DMS114 treated with DMSO at 0.1 percent for 48 hours (cell line): Measurements from ENCODE around the gene SH3D21.
A peak's percentile ranks its signal among the peaks of the same experiment; 100 is the strongest.

ENCODE experiments used
- DNase-seq: peaks from one replicate; lab custom pipeline; 2025; ENCODE audit not compliant: unreplicated experiment; lab: John Stamatoyannopoulos, UW

Gene SH3D21

DNA sequence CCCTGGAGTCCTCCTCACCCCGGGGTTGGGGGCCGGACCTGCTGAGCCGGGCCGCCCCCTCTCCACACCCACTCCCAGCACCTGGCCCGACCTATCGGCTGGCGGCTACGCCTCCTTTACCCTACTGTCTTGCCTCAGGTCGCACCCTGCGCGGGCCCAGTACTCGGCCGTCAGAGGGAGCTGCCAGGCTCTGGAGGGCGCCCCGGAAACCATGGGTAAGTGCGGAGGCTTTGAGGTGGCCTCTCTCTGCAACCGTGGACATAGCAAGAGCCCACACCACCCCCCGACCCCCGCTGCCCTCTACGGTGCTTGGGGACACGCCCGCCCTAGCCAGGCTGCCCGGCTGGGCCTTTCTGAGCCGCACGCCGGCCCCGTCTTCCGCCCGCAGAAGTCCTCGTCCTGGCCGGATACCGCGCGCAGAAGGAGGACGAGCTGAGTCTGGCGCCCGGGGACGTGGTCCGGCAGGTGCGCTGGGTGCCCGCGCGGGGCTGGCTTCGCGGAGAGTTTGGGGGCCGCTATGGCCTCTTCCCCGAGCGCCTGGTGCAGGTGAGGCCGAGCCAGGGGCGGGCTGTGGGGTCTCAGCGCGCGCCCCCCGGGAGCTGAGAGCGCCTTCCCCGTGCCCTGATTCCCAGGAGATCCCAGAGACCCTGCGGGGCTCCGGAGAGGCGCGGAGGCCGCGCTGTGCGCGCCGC, at the start of gene SH3D21:
TSS of gene SH3D21 (plus strand) at position 159 of the 692 bp plus-strand sequence. CDS start at position 212, 53 bp downstream.
- peak; percentile 47 for DNase-seq

DNA sequence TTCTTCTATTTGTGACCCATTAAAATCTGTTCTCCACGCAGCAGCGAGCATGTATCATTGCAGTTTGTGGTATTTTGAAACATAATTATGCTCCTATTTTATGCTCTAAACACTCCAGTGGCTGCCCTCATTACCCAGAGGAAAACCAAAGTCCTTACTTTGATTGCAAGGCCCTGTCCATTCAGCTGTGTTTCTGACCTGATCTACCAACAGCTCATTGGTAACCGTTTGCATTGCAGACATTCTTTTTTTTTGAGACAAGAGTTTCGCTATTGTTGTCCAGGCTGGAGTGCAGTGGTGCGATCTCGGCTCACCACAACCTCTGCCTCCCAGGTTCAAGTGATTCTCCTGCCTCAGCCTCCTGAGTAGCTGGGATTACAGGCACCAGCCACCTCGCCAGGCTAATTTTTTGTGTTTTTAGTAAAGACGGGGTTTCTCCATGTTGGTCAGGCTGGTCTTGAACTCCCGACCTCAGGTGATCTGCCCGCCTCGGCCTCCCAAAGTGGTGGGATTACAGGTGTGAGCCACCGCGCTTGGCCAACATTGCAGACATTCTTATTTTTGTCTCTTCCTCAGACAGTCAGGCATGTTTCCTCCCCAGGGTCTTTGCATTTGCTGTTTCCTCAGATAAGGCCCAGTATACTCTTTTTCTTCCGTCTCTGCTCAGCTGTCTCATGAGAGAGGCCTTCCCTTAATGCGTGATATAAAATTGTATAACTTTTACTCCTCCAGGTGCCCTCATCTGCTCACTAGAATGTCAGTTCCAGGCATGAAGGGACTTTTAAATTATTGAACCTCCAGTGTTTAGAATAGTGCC, 49.4 kb upstream of the SH3D21 start:
- DNase-seq: no peak

GRCh38 chr1:36257375-36257767, 48.8 kb upstream of the SH3D21 start:
- no peak for DNase-seq

GRCh38 chr1:36258960-36259344, 47.2 kb upstream of the SH3D21 start:
- DNase-seq: no peak

- DNase-seq: no peak
Observed at GRCh38 chr1:36268981-36269380, 37.2 kb upstream of the SH3D21 start.

DNA sequence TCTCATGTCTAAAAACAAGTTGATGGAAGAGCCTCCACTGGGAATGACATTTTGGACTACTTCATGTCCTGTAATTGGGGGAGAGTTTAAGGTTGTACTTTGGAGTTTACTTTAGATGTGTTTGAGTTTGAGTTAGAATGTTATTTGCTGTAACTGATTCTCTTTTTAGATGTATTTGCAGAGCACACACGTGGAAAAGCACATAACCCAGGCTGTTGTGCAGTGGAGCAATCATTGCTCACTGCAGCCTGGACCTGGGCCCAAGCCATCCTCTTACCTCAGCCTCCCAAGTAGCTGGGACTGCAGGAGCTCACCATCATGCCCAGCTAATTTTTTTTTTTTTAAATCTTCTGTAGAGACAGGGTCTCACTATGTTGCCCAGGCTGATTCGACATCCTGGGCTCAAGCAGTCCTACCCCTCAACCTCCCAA, 36.7 kb upstream of the SH3D21 start:
- DNase-seq: no peak

GRCh38 chr1:36273024-36273423, 33.1 kb upstream of the SH3D21 start:
- no peak for DNase-seq

GRCh38 chr1:36274201-36274600, 32.0 kb upstream of the SH3D21 start:
- DNase-seq: no peak

GRCh38 chr1:36276688-36277087, 29.5 kb upstream of the SH3D21 start:
- DNase-seq: no peak

GRCh38 chr1:36279110-36279788, 26.9 kb upstream of the SH3D21 start:
- DNase-seq: no peak

DNA sequence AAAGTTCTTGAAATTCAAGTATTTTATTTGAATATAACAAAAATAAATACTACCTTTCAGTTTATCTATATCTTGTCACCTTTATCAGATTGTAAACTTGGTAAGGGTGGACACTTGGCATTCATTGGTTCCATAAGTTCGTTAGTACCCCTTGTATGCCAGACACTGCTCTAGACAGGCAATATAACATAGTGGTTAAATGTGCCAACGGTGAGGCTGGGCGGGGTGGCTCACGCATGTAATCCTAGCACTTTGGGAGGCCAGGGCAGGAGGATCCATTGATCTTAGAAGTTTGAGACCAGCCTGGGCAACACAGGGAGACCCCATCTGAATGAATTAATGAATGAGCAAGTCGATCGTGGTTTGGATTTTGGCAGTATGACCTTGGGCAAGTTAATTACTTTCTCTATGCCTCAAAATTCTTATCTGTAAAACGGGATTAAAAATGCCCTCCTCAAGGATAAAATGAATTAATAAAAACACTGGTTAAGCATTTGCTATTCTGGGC, 26.3 kb upstream of the SH3D21 start:
- no peak for DNase-seq

DNA sequence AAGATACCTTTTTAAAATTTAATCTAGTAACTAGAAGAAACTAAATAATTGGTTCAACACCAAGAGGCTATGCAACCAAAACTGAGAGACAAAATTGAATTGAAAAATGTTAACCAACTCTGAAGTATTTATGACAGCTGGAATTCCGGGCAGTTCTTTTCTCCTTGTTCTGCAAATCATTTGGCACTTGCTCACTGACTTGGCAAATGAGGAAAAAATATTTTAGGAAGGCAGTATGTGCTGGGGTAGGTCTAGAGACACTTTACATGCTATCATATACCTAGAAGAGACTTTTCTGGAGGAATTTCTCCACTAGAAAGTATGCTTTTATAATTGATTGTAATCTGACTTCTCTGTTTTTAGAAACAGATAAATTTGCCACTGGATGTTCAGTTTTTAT, 22.1 kb upstream of the SH3D21 start:
- DNase-seq: no peak

DNA sequence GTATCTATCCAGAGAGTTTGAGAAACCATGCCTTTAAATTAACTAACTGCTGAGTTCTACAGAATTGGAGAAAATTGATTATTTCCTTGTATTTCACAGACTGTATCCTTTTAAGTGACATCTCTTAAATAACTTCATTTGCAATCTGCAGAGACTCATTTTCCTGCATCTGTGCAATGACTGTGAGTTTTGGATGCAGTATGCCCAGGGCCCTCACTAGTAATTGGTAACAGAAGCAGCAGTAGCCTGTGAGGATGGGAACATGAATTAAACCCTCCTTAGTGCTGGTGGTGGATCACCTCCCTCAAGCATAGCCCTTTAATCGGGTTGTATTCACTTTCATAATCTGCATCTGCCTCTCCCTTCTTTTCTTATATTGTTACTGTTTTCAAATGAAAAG, 21.7 kb upstream of the SH3D21 start:
- DNase-seq: no peak

GRCh38 chr1:36285443-36286101, 20.6 kb upstream of the SH3D21 start:
- peak; percentile 76 for DNase-seq

GRCh38 chr1:36286802-36287201, 19.4 kb upstream of the SH3D21 start:
- no peak for DNase-seq

- DNase-seq: no peak
Observed at GRCh38 chr1:36287595-36287994, 18.6 kb upstream of the SH3D21 start.

- no peak for DNase-seq
Observed at GRCh38 chr1:36295390-36295789, 10.8 kb upstream of the SH3D21 start.

- no peak for DNase-seq
Observed at GRCh38 chr1:36297062-36297461, 9.1 kb upstream of the SH3D21 start.

DNA sequence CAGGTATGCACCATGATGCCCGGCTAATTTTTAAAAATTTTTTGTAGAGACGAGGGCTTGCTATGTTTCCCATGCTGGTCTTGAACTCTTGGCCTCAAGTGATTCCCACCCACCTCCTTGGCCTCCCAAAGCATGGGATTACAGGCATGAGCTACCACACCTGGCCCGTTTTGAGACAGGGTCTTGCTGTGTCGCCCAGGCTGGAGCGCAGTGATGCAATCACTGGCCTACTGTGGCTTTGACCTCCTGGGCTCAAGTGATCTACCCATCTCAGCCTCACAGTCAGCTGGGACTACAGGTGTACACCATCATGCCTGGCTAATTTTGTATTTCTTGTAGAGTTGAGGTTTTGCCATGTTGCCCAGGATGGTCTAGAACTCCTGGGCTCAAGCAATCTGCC, 7.5 kb upstream of the SH3D21 start:
- no peak for DNase-seq

DNA sequence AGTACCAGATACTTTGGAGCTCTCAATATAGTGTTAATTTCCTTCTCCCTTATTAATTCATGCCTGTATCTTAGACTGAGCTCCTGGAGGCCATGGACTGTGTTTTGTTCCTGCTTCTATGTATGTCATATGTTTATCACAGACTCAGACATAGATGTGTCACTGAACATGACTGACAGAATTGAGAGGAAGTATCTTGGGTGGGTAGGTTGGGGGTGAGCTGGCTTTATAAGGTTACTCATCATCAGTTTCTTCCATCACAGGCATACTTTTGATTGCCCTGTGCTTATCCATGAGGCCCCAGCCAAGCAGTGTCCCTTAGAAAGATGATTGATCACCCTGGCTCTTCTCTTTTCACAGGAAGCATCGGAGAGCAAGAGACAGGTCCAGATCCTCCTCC, 5.6 kb upstream of the SH3D21 start:
- no peak for DNase-seq

DNA sequence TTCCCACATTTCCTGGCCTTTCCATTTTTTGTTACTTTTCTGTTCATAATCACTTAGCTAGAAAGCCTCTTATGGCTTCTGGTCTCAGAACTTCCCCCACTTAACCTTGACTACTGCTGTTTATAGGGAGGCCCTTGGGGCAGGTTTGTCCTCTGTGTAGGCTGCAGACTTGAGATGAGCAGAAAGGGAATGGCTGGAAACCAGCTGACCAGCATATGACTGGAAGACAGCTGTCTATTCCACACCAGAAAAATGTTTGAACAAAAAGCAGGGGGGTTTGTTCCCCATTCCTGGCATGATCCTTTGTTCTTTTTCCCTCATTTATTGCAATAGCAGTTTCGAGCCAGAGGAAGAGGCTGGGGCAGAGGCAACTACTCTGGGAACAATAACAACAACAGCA, 4.9 kb upstream of the SH3D21 start:
- DNase-seq: no peak
